Regular cardiac myocyte (primary cell): ENCODE measurements around the gene ADIRF. TPM values are rescaled to one million over a fixed set of nuclear protein-coding genes. Genes with fewer than 3 reads are reported as not detected.

ENCODE experiments used
- total RNA-seq: library from RNA; depleted of rRNA; stranded (reverse); fragments of >200 nt; gene quantifications from 2 replicates; pipeline ENCODE4 v1.2.3, GENCODE V29; 2014

Gene ADIRF
- total RNA-seq: 29.3 and 69.4 TPM in 2 replicates

DNA sequence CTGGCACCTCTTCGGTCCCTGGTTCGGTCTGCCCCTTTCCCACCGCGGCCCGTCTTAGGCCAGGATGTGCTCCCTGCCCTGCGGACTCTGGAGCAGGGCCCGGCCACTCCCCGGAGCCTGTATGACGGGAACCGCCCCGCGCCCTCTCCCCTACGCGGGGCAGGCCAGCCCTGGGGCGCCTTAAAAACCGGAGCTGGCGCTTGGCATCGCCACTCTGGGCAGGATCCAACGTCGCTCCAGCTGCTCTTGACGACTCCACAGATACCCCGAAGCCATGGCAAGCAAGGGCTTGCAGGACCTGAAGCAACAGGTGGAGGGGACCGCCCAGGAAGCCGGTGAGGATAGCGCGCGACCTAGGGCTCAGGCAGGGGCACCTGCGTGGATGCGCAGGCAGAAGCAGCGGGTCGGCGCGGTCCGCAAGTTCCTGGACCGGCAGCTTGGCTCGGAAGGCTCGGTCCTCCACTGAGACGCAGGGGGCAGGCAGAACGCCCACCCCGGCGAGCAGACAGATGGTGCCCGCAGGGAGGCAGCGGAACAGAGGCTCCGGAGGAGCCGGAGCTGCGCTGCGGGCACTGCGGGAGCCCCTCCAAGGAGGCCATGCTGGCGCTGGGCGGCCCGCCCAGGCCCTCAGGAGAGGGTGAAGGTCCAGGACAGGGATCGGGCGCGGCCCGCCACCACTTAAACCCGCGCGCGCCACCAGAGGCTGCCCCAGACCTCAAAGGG is at the start of gene ADIRF:
Gene ADIRF (plus strand): TSS at position 212 of the 723 bp plus-strand sequence. CDS start 63 bp downstream, at position 275.

DNA sequence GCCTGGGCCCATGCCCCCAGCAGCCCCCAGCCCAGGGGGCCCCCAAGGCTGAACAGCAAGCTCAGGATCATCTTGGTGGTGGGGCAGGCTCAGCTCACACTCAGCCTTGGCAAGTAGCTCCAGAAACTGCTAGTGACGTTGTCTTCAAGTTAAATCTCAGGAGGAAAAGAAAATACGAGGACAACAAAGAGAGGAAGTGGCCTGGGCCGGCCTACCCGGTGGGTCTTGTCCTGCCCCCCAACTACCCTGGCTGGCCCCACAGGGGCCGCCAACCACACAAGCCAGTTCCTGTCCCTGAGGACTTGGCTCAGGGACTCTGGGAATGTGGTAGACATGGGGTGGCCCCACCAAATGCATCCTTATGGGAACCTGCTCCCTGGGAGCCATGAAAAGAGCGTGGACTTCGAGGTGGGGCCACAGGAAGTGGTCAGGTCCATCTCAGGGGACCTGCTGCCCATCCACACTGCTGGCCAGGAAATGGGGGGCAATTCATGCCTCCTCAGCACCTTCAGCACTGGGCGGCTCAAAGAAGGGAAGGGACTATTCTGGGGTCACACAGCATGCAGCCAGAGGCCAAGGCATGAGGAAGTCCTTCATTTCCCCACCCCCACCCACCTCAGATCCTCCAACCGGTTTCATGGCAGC is 10.7 kb upstream of the ADIRF start, which contains the start of gene MMRN2:
Gene MMRN2 (minus strand): TSS at position 145 of the 645 bp plus-strand sequence. CDS start 74 bp downstream, at position 71.

DNA sequence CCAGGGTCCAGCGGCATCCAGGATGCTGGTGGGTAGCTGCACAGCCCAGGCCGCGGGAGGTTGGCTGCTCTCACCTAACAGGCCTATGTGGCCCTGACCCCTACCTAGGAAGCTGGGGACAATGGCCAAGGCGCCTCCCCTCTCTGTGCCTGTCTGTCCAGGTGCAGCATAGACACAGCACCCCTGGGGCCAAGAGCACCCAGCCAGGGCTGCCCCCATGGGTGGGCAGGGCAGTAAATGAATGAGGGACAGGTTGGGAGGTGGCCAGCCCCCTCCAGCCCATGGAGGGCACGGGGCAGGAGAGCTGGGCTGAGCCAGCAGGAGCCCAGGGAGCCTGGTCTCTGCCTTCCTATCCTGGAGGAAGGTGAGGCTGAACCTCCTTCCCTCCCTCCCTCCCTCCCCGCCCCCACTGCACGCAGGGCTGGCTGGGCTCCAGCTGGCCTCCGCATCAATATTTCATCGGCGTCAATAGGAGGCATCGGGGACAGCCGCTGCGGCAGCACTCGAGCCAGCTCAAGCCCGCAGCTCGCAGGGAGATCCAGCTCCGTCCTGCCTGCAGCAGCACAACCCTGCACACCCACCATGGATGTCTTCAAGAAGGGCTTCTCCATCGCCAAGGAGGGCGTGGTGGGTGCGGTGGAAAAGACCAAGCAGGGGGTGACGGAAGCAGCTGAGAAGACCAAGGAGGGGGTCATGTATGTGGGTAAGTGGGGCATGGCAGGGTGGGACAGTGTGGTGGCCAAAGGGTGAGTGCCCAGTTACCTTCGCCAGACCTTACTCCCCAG is 10.0 kb upstream of the ADIRF start, which contains the start of gene SNCG:
Gene SNCG (plus strand): TSS at position 484 of the 785 bp plus-strand sequence. CDS start 99 bp downstream, at position 583.

DNA sequence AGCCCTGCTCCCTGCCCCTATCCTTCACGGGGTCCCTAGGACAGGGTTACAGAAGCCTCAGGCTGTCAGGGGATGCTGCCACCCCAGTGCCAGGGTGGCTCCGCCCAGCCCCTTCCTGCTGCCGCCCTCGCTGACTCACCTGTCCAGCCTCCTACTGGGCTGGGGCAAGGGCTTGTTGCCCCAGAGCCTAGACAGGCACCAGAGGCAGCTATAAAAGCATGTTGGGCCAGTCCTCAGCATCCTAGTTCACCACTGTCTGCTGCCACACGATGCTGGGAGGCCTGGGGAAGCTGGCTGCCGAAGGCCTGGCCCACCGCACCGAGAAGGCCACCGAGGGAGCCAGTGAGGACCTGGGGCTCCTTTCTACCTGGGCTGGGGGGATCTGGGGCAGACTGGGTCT is 51.8 kb downstream of the ADIRF start, which contains the start of gene FAM25A:
Gene FAM25A (plus strand): TSS at position 239 of the 400 bp plus-strand sequence. CDS start 31 bp downstream, at position 270.

Other genes with a start within 250 kb of the ADIRF start
- 54.8 and 73.9 TPM in 2 replicates for gene BMPR1A, start 211.9 kb upstream of the ADIRF start, total RNA-seq
- gene MMRN2, start 10.9 kb upstream of the ADIRF start, total RNA-seq: 5.4 and 9.0 TPM in 2 replicates
- gene SNCG, start 9.9 kb upstream of the ADIRF start, total RNA-seq: 26.3 and 36.1 TPM in 2 replicates
- gene FAM25A, start 51.8 kb downstream of the ADIRF start, total RNA-seq: not detected in 2 replicates
- gene GLUD1, start 126.4 kb downstream of the ADIRF start, total RNA-seq: 227 and 276 TPM in 2 replicates
- 25.7 and 31.6 TPM in 2 replicates for gene SHLD2, start 126.7 kb downstream of the ADIRF start, total RNA-seq